ENCODE results near the gene SOX9. TPM values are rescaled to one million over a fixed set of nuclear protein-coding genes. Genes with fewer than 3 reads are reported as not detected.

Gene SOX9
- total and polyA plus RNA-seq, 8 donors = 5.8 to 69.5 (median 16.8) TPM

GRCh38 chr17:72077326-72077960 is 43.4 kb upstream of the SOX9 start:
- TF ChIP-seq POLR2A (IDR thresholded peaks at IDR 0.05) (no peak), CTCF (IDR thresholded peaks at IDR 0.05) (no peak), POLR2AphosphoS5 (IDR thresholded peaks at IDR 0.05) (no peak), EP300 (IDR thresholded peaks at IDR 0.05) (no peak)
- Histone ChIP-seq H3K4me3 (no peak overlapping the region), H3K9me3 (peaks cover 0 to 5% (median 0%) of the 10 kb centered on the region in 4 donors), H3K27me3 (no peaks in the 10 kb centered on the region), H3K4me1 (no peaks in the 10 kb centered on the region), H3K36me3 (no peaks in the 10 kb centered on the region), H3K27ac (no peak overlapping the region)
- intact Hi-C loops (cut with DNase I; ENCODE audit: low total_unique reads) = no loop called here
- 61 to 77% (median 74%) methylated on average over 4 of the region's 4 CpGs for WGBS, 5 donors
- DNase-seq = no peak

GRCh38 chr17:72079700-72080099 is 41.1 kb upstream of the SOX9 start:
- WGBS, 5 donors = 71 to 88% (median 86%) methylated on average over 3 of the region's 3 CpGs
- intact Hi-C loops (cut with DNase I; ENCODE audit: low total_unique reads) = no loop called here
- TF ChIP-seq POLR2A (IDR thresholded peaks at IDR 0.05) = no peak
- no peak for TF ChIP-seq EP300 (IDR thresholded peaks at IDR 0.05)
- TF ChIP-seq POLR2AphosphoS5 (IDR thresholded peaks at IDR 0.05) = no peak
- no peak for TF ChIP-seq CTCF (IDR thresholded peaks at IDR 0.05)
- Histone ChIP-seq H3K27me3 (no peaks in the 10 kb centered on the region), H3K27ac (no peak overlapping the region), H3K9me3 (peaks cover 0 to 5% (median 0%) of the 10 kb centered on the region in 4 donors), H3K4me3 (no peak overlapping the region), H3K36me3 (no peaks in the 10 kb centered on the region), H3K4me1 (no peaks in the 10 kb centered on the region)
- no peak for DNase-seq

GRCh38 chr17:72087876-72088275 is 32.9 kb upstream of the SOX9 start:
- intact Hi-C loops (cut with DNase I; ENCODE audit: low total_unique reads) = no loop called here
- TF ChIP-seq POLR2AphosphoS5 (IDR thresholded peaks at IDR 0.05) (no peak), POLR2A (IDR thresholded peaks at IDR 0.05) (no peak), EP300 (IDR thresholded peaks at IDR 0.05) (no peak), CTCF (IDR thresholded peaks at IDR 0.05) (no peak)
- DNase-seq = no peak
- Histone ChIP-seq H3K36me3 (no peaks in the 10 kb centered on the region), H3K27ac (no peak overlapping the region), H3K4me1 (no peaks in the 10 kb centered on the region), H3K9me3 (no peaks in the 10 kb centered on the region), H3K27me3 (no peaks in the 10 kb centered on the region), H3K4me3 (no peak overlapping the region)
- WGBS, 5 donors = 75 to 84% (median 78%) methylated on average over 1 of the region's 1 CpG

DNA sequence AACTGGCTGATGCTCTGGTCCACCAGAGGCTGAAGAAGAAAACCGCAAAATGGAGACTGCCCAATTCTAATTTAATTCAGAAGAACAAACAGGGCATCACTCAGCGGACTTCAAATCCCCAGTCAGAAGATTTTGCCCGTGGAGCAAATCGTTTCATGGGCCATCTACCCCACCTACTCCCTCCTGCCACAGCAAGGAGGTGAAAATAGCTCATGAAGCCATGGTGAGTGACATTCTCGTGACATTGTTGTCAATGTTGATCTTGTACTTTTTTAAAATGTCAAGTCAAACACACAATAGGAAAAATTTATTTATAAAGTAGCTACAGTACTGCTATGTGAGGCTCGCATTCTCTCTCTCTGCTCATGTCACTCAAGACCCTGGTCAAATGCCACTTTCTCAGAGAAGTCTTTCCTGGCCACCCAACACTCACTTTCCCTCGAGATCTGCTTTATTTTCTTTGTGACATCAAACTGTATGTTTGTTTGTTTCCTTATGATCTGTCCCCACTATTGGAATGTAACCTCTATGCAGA is 31.3 kb upstream of the SOX9 start:
- Histone ChIP-seq H3K36me3 (no peaks in the 10 kb centered on the region), H3K27me3 (no peaks in the 10 kb centered on the region), H3K4me1 (no peaks in the 10 kb centered on the region), H3K9me3 (no peaks in the 10 kb centered on the region), H3K4me3 (no peak overlapping the region), H3K27ac (no peak overlapping the region)
- WGBS, 5 donors = 69 to 80% (median 79%) methylated on average over 7 of the region's 7 CpGs
- DNase-seq = no peak
- no peak for TF ChIP-seq CTCF (IDR thresholded peaks at IDR 0.05)
- TF ChIP-seq POLR2AphosphoS5 (IDR thresholded peaks at IDR 0.05) = no peak
- TF ChIP-seq EP300 (IDR thresholded peaks at IDR 0.05) = no peak
- TF ChIP-seq POLR2A (IDR thresholded peaks at IDR 0.05) = no peak
- intact Hi-C loops (cut with DNase I; ENCODE audit: low total_unique reads) = no loop called here
